HEK293 (cell line): Measurements from ENCODE around the gene DIP2C.

ENCODE experiments used
- BCL11A ChIP-seq: fragments of 450-650 bp; formaldehyde crosslinking; IDR thresholded peaks from 2 replicates; pipeline ENCODE4 v1.5.1; 2016; ENCODE audit warnings: low read depth, missing biosample characterization, missing genetic modification characterization
- CTCF ChIP-seq: fragments of 450-650 bp; formaldehyde crosslinking; IDR thresholded peaks from 2 replicates; pipeline ENCODE4 v1.5.1; 2016; ENCODE audit warnings: missing biosample characterization, missing genetic modification characterization
- GLI2 ChIP-seq: fragments of 450-650 bp; formaldehyde crosslinking; IDR thresholded peaks from 2 replicates; pipeline ENCODE4; 2017; ENCODE audit warnings: missing biosample characterization, missing genetic modification characterization, low read depth, borderline replicate concordance
- HOXA7 ChIP-seq: sonication (generic); formaldehyde crosslinking; IDR thresholded peaks from 2 replicates; pipeline ENCODE4 v1.8.1; 2022; ENCODE audit warnings: missing genetic modification reagents, borderline replicate concordance
- KLF16 ChIP-seq: fragments of 450-650 bp; formaldehyde crosslinking; IDR thresholded peaks from 2 replicates; pipeline ENCODE4 v1.5.1; 2017; ENCODE audit warnings: missing biosample characterization, missing genetic modification characterization
- REST ChIP-seq: fragments of 450-650 bp; formaldehyde crosslinking; IDR thresholded peaks from 2 replicates; pipeline ENCODE4 v1.5.1; 2016; ENCODE audit warnings: missing biosample characterization, missing genetic modification characterization
- ZBTB49 ChIP-seq: fragments of 450-650 bp; formaldehyde crosslinking; IDR thresholded peaks from 2 replicates; pipeline ENCODE4 v1.5.1; 2016; ENCODE audit warnings: missing biosample characterization, missing genetic modification characterization, low read depth
- ZBTB7A ChIP-seq: fragments of 450-650 bp; formaldehyde crosslinking; IDR thresholded peaks from 2 replicates; pipeline ENCODE4 v1.5.1; 2016; ENCODE audit warnings: low read depth, missing biosample characterization, missing genetic modification characterization
- ZNF175 ChIP-seq: fragments of 450-650 bp; formaldehyde crosslinking; IDR thresholded peaks from 2 replicates; pipeline ENCODE4 v1.5.1; 2016; ENCODE audit warnings: missing biosample characterization, missing genetic modification characterization
- ZNF23 ChIP-seq: fragments of 450-650 bp; formaldehyde crosslinking; IDR thresholded peaks from 2 replicates; pipeline ENCODE4 v1.5.1; 2016; ENCODE audit warnings: missing biosample characterization, missing genetic modification characterization, borderline replicate concordance
- ZNF280C ChIP-seq: fragments of 450-650 bp; formaldehyde crosslinking; IDR thresholded peaks from 2 replicates; pipeline ENCODE4 v1.5.1; 2016; ENCODE audit warnings: missing biosample characterization, missing genetic modification characterization
- ZNF530 ChIP-seq: fragments of 450-650 bp; formaldehyde crosslinking; IDR thresholded peaks from 2 replicates; pipeline ENCODE4 v1.5.1; 2016; ENCODE audit warnings: low read depth, missing biosample characterization, missing genetic modification characterization
- ZNF548 ChIP-seq: fragments of 450-650 bp; formaldehyde crosslinking; IDR thresholded peaks from 2 replicates; pipeline ENCODE4 v1.5.1; 2016; ENCODE audit warnings: missing biosample characterization, missing genetic modification characterization

GRCh38 chr10:636016-636730 is 53.3 kb downstream of the DIP2C start:
- no peak for TF ChIP-seq ZNF280C (tag by site-specific recombination)
- no peak for TF ChIP-seq CTCF (tag by site-specific recombination)
- no peak for TF ChIP-seq GLI2 (tag by site-specific recombination)
- no peak for TF ChIP-seq ZBTB49 (tag by site-specific recombination)
- no peak for TF ChIP-seq ZNF175 (tag by site-specific recombination)
- TF ChIP-seq ZNF530 (tag by site-specific recombination), result no peak
- TF ChIP-seq REST (tag by site-specific recombination), result no peak
- TF ChIP-seq ZBTB7A (tag by site-specific recombination), result no peak
- TF ChIP-seq KLF16 (tag by site-specific recombination), result no peak
- no peak for TF ChIP-seq ZNF23 (tag by site-specific recombination)
- TF ChIP-seq ZNF548, result no peak
- TF ChIP-seq BCL11A (tag by site-specific recombination), result no peak
- TF ChIP-seq HOXA7 (CRISPR knock-in tag), result no peak
